Measurements from ENCODE around the gene TNS4.

DNA sequence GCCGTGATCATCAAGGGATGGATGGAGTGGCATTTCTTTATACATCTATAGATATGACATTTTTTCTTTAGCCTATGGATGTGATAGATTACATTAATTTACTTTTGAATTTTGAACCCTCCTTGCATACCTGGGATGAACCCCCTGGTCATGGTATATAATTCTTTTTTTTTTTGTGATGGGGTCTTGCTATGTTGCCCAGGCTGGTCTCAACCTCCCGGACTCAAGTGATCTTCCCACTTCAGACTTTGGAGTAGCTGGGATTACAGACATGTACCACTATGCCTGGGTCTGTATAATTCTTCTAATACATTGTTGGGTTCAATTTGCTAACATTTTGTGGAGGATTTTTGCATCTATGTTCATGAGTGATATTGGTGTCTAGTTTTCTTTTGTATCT, 1.7 kb upstream of the TNS4 start:
- TF ChIP-seq JUNB (IDR thresholded peaks at IDR 0.05) (no peak), NR3C1 (IDR thresholded peaks at IDR 0.05) (no peak), JUN (IDR thresholded peaks at IDR 0.05) (no peak), SREBF2 (IDR thresholded peaks at IDR 0.05) (no peak), CEBPB (IDR thresholded peaks at IDR 0.05) (no peak), CHD2 (IDR thresholded peaks at IDR 0.05; ENCODE audit: low read length, partially characterized antibody) (no peak), SMC3 (IDR thresholded peaks at IDR 0.05) (no peak), RAD21 (conservative IDR thresholded peaks at IDR 0.05 in 1 of 2, IDR thresholded peaks at IDR 0.05 in 1 of 2) (no peak)
- TF ChIP-seq, protein P1, sequence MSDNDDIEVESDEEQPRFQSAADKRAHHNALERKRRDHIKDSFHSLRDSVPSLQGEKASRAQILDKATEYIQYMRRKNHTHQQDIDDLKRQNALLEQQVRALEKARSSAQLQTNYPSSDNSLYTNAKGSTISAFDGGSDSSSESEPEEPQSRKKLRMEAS (IDR thresholded peaks at IDR 0.05) = no peak
- TF ChIP-seq, protein P2, sequence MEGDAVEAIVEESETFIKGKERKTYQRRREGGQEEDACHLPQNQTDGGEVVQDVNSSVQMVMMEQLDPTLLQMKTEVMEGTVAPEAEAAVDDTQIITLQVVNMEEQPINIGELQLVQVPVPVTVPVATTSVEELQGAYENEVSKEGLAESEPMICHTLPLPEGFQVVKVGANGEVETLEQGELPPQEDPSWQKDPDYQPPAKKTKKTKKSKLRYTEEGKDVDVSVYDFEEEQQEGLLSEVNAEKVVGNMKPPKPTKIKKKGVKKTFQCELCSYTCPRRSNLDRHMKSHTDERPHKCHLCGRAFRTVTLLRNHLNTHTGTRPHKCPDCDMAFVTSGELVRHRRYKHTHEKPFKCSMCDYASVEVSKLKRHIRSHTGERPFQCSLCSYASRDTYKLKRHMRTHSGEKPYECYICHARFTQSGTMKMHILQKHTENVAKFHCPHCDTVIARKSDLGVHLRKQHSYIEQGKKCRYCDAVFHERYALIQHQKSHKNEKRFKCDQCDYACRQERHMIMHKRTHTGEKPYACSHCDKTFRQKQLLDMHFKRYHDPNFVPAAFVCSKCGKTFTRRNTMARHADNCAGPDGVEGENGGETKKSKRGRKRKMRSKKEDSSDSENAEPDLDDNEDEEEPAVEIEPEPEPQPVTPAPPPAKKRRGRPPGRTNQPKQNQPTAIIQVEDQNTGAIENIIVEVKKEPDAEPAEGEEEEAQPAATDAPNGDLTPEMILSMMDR (IDR thresholded peaks at IDR 0.05) = no peak
- TF ChIP-seq, protein P3, sequence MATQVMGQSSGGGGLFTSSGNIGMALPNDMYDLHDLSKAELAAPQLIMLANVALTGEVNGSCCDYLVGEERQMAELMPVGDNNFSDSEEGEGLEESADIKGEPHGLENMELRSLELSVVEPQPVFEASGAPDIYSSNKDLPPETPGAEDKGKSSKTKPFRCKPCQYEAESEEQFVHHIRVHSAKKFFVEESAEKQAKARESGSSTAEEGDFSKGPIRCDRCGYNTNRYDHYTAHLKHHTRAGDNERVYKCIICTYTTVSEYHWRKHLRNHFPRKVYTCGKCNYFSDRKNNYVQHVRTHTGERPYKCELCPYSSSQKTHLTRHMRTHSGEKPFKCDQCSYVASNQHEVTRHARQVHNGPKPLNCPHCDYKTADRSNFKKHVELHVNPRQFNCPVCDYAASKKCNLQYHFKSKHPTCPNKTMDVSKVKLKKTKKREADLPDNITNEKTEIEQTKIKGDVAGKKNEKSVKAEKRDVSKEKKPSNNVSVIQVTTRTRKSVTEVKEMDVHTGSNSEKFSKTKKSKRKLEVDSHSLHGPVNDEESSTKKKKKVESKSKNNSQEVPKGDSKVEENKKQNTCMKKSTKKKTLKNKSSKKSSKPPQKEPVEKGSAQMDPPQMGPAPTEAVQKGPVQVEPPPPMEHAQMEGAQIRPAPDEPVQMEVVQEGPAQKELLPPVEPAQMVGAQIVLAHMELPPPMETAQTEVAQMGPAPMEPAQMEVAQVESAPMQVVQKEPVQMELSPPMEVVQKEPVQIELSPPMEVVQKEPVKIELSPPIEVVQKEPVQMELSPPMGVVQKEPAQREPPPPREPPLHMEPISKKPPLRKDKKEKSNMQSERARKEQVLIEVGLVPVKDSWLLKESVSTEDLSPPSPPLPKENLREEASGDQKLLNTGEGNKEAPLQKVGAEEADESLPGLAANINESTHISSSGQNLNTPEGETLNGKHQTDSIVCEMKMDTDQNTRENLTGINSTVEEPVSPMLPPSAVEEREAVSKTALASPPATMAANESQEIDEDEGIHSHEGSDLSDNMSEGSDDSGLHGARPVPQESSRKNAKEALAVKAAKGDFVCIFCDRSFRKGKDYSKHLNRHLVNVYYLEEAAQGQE (IDR thresholded peaks at IDR 0.05) = no peak
